ENCODE data around the gene MRPL2. TPM values are rescaled to one million over a fixed set of nuclear protein-coding genes. Genes with fewer than 3 reads are reported as not detected.

Gene MRPL2
- total RNA-seq, 1 experiment from 2014 or later: 123 TPM

- no peak overlapping the region for H3K4me3 ChIP-seq (replicated peaks in 1 of 2; ENCODE audit: low read depth in 1 of 2, low read length in 2 of 2)
- no TSS peak for BruUV-seq (replicated peaks)
- H4K20me1 ChIP-seq (ENCODE audit: insufficient read depth): no peaks in the 10 kb centered on the region
- DNase-seq (ENCODE audit: low read depth, low spot score) (no peak), ATAC-seq (no peak)
- intact Hi-C loops (cut with micrococcal nuclease): no loop called here
- H3K27me3 ChIP-seq (ENCODE audit: insufficient read depth, low read length): no peaks in the 10 kb centered on the region
- H2AFZ ChIP-seq (ENCODE audit: low read depth, low read length, poor library complexity, severe bottlenecking): no peak overlapping the region
- no peaks in the 10 kb centered on the region for H3K4me1 ChIP-seq (ENCODE audit: control insufficient read depth in 1 of 2, insufficient read depth in 2 of 2, low read length in 2 of 2)
- H3K9ac ChIP-seq (ENCODE audit: low read length): no peak overlapping the region
- H3K9me2 ChIP-seq (ENCODE audit: insufficient read depth): no peaks in the 10 kb centered on the region
- H3K36me3 ChIP-seq (ENCODE audit: control insufficient read depth in 1 of 2, insufficient read depth in 2 of 2, low read length in 2 of 2): peaks cover 37 to 53% of the 10 kb centered on the region in 2 experiments
- TF ChIP-seq CTCF (IDR thresholded peaks at IDR 0.05 in 2 of 3, conservative IDR thresholded peaks at IDR 0.05 in 1 of 3; ENCODE audit: borderline replicate concordance in 1 of 3, insufficient read depth in 1 of 3, low read depth in 2 of 3, low read length in 2 of 3): no peak
- TF ChIP-seq, protein P1, sequence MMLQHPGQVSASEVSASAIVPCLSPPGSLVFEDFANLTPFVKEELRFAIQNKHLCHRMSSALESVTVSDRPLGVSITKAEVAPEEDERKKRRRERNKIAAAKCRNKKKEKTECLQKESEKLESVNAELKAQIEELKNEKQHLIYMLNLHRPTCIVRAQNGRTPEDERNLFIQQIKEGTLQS (IDR thresholded peaks at IDR 0.05): no peak
- no peak for TF ChIP-seq FOSL1 (IDR thresholded peaks at IDR 0.05; ENCODE audit: low read depth)
- TF ChIP-seq JUND (IDR thresholded peaks at IDR 0.05): no peak
- TF ChIP-seq POLR2AphosphoS5 (IDR thresholded peaks at IDR 0.05; ENCODE audit: low read depth, low read length): 0 out of 2 replicates have a peak, but pooled peaks have one; percentile 20
- TF ChIP-seq RAD21 (IDR thresholded peaks at IDR 0.05; ENCODE audit: low read depth): no peak
- CTCF ChIA-PET: no interaction called here
- H3K4me2 ChIP-seq (ENCODE audit: low read length): no peak overlapping the region
- no peaks in the 10 kb centered on the region for H3K9me3 ChIP-seq (ENCODE audit: control insufficient read depth in 1 of 2, insufficient read depth in 1 of 2, low read depth in 1 of 2, low read length in 2 of 2)
- no peak overlapping the region for H3K27ac ChIP-seq (ENCODE audit: low read depth, low read length)
- H3K79me2 ChIP-seq (ENCODE audit: insufficient read depth, low read length): peaks cover 17% of the 10 kb centered on the region
- POLR2A ChIA-PET: no interaction called here
- RAD21 ChIA-PET (ENCODE audit: low non-redundant PET in 1 of 2, low total read pairs in 2 of 2, uncharacterized antibody in 2 of 2, unreplicated experiment in 2 of 2): no interaction called here
Measured at GRCh38 chr6:43029120-43029519, 30.1 kb downstream of the MRPL2 start.

GRCh38 chr6:43026365-43026764, 32.9 kb downstream of the MRPL2 start:
- H3K79me2 ChIP-seq (ENCODE audit: insufficient read depth, low read length): peaks cover 42% of the 10 kb centered on the region
- POLR2A ChIA-PET: no interaction called here
- no peak overlapping the region for H3K9ac ChIP-seq (ENCODE audit: low read length)
- H4K20me1 ChIP-seq (ENCODE audit: insufficient read depth): no peaks in the 10 kb centered on the region
- no peaks in the 10 kb centered on the region for H3K27me3 ChIP-seq (ENCODE audit: insufficient read depth, low read length)
- CTCF ChIA-PET: no interaction called here
- H3K27ac ChIP-seq (ENCODE audit: low read depth, low read length): no peak overlapping the region
- RAD21 ChIA-PET (ENCODE audit: low non-redundant PET in 1 of 2, low total read pairs in 2 of 2, uncharacterized antibody in 2 of 2, unreplicated experiment in 2 of 2): no interaction called here
- no peak for ATAC-seq
- H2AFZ ChIP-seq (ENCODE audit: low read depth, low read length, poor library complexity, severe bottlenecking): no peak overlapping the region
- H3K4me1 ChIP-seq (ENCODE audit: control insufficient read depth in 1 of 2, insufficient read depth in 2 of 2, low read length in 2 of 2): peaks cover 5 to 9% of the 10 kb centered on the region in 2 experiments
- H3K36me3 ChIP-seq (ENCODE audit: control insufficient read depth in 1 of 2, insufficient read depth in 2 of 2, low read length in 2 of 2): peaks cover 37 to 41% of the 10 kb centered on the region in 2 experiments
- H3K4me2 ChIP-seq (ENCODE audit: low read length): no peak overlapping the region
- H3K4me3 ChIP-seq (replicated peaks in 1 of 2; ENCODE audit: low read depth in 1 of 2, low read length in 2 of 2): no peak overlapping the region
- TF ChIP-seq CEBPB (IDR thresholded peaks at IDR 0.05; ENCODE audit: low read depth): no peak
- no peak for TF ChIP-seq EZH2 (IDR thresholded peaks at IDR 0.05)
- TF ChIP-seq ZFX (IDR thresholded peaks at IDR 0.05): no peak
- no peak for TF ChIP-seq POLR2A (IDR thresholded peaks at IDR 0.05; ENCODE audit: borderline replicate concordance, extremely low read depth, insufficient read depth, insufficient read length)
- TF ChIP-seq, protein P2, sequence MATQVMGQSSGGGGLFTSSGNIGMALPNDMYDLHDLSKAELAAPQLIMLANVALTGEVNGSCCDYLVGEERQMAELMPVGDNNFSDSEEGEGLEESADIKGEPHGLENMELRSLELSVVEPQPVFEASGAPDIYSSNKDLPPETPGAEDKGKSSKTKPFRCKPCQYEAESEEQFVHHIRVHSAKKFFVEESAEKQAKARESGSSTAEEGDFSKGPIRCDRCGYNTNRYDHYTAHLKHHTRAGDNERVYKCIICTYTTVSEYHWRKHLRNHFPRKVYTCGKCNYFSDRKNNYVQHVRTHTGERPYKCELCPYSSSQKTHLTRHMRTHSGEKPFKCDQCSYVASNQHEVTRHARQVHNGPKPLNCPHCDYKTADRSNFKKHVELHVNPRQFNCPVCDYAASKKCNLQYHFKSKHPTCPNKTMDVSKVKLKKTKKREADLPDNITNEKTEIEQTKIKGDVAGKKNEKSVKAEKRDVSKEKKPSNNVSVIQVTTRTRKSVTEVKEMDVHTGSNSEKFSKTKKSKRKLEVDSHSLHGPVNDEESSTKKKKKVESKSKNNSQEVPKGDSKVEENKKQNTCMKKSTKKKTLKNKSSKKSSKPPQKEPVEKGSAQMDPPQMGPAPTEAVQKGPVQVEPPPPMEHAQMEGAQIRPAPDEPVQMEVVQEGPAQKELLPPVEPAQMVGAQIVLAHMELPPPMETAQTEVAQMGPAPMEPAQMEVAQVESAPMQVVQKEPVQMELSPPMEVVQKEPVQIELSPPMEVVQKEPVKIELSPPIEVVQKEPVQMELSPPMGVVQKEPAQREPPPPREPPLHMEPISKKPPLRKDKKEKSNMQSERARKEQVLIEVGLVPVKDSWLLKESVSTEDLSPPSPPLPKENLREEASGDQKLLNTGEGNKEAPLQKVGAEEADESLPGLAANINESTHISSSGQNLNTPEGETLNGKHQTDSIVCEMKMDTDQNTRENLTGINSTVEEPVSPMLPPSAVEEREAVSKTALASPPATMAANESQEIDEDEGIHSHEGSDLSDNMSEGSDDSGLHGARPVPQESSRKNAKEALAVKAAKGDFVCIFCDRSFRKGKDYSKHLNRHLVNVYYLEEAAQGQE (IDR thresholded peaks at IDR 0.05; ENCODE audit: low read depth): no peak
- H3K9me3 ChIP-seq (ENCODE audit: control insufficient read depth in 1 of 2, insufficient read depth in 1 of 2, low read depth in 1 of 2, low read length in 2 of 2): no peaks in the 10 kb centered on the region
- DNase-seq (ENCODE audit: low read depth, low spot score): no peak
- intact Hi-C loops (cut with micrococcal nuclease): no loop called here
- no TSS peak for BruUV-seq (replicated peaks)
- no peaks in the 10 kb centered on the region for H3K9me2 ChIP-seq (ENCODE audit: insufficient read depth)

Data from HCT116 (cell line).